ENCODE data around the gene MYEF2. TPM values are rescaled to one million over a fixed set of nuclear protein-coding genes. Genes with fewer than 3 reads are reported as not detected.
A peak's percentile ranks its signal among the peaks of the same experiment; 100 is the strongest.

The MYEF2 gene
- total RNA-seq, 1 donor from 2014 or later: 111 TPM

DNA sequence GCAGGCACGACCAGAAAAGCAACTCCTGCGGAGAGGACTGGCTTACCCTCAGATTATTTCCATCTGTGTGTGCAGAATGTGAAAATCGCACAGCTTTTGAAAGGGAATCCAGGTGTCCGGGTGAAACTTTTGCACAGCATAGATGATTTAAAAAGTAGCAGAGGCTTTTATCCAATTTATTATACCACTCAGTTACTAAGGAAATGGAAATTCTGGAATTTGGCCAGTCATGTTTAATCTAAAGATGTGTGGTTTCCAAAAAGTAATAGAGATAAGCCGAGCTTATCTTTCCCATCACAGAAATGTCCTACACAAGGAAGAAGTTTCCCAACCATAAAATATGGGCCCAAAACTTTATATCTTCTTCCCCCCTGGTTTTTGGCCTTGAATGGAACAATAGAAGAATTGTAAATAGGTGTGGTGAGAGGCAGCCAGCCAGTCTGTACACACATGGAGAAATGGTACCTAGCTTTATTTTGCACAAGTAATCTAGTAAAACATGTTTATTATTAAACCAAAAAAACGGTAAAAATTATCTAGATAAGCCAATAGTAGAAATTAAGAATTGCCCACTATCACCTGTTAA lies 76.6 kb downstream of the MYEF2 start:
- no peak overlapping the region for H3K27ac Mint-ChIP-seq
- H3K4me3 Mint-ChIP-seq: no peak overlapping the region
- H3K9me3 Mint-ChIP-seq: no peaks in the 10 kb centered on the region
- peaks cover 47% of the 10 kb centered on the region for H3K4me1 Mint-ChIP-seq
- no peaks in the 10 kb centered on the region for H3K36me3 Mint-ChIP-seq
- TF ChIP-seq, protein P1, sequence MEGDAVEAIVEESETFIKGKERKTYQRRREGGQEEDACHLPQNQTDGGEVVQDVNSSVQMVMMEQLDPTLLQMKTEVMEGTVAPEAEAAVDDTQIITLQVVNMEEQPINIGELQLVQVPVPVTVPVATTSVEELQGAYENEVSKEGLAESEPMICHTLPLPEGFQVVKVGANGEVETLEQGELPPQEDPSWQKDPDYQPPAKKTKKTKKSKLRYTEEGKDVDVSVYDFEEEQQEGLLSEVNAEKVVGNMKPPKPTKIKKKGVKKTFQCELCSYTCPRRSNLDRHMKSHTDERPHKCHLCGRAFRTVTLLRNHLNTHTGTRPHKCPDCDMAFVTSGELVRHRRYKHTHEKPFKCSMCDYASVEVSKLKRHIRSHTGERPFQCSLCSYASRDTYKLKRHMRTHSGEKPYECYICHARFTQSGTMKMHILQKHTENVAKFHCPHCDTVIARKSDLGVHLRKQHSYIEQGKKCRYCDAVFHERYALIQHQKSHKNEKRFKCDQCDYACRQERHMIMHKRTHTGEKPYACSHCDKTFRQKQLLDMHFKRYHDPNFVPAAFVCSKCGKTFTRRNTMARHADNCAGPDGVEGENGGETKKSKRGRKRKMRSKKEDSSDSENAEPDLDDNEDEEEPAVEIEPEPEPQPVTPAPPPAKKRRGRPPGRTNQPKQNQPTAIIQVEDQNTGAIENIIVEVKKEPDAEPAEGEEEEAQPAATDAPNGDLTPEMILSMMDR (IDR thresholded peaks at IDR 0.05; ENCODE audit: unreplicated experiment): no peak
- H3K27me3 Mint-ChIP-seq (ENCODE audit: low read depth): no peaks in the 10 kb centered on the region
- DNase-seq (ENCODE audit: low spot score in 2 of 2, unreplicated experiment in 2 of 2): no peak

DNA sequence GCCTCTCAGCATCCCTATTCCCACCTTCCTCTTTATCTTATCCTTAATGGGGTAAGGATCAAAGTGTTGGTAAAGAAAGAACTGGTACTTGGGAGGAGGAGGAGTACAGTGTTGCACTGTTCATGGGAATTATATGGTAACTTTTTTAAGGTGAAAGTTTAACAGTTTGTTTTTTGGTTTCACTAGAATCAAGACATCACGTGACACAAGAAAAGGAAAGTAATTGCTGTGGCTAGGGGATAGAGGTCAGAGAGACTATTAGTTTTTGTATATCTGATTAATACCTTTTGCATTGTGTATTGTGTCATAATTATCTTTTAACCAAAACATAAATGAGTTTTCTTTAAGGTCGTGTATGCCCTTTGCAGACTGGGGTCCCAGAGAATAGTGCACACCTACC lies 80.8 kb downstream of the MYEF2 start:
- no peaks in the 10 kb centered on the region for H3K36me3 Mint-ChIP-seq
- no peak for DNase-seq (ENCODE audit: low spot score in 2 of 2, unreplicated experiment in 2 of 2)
- TF ChIP-seq, protein P1 (IDR thresholded peaks at IDR 0.05; ENCODE audit: unreplicated experiment): no peak
- H3K4me1 Mint-ChIP-seq: peaks cover 26% of the 10 kb centered on the region
- H3K27me3 Mint-ChIP-seq (ENCODE audit: low read depth): peaks cover 7% of the 10 kb centered on the region
- H3K27ac Mint-ChIP-seq: peak overlapping the region; percentile 37
- H3K4me3 Mint-ChIP-seq: no peak overlapping the region
- no peaks in the 10 kb centered on the region for H3K9me3 Mint-ChIP-seq

DNA sequence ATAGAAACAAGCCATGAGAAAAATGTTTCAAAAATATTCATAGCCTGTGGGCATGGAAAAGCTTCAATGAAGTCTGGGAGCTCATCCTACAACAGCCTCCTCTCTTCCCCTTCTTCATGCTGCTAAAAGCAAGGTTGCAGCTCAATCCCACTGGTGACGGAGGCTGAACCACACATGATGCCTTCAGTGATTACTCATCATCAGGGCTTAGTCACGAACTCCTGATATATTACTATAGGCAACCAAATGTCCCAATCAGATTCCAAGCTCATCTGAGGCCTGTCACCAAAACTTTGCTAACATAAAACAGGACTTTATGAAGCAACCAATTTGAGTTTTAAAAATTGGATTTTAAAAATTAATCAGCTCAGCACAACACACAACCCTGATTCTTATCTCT lies 81.3 kb downstream of the MYEF2 start:
- Mint-ChIP-seq H3K9me3 (no peaks in the 10 kb centered on the region), H3K27ac (peak overlapping the region; percentile 37), H3K36me3 (no peaks in the 10 kb centered on the region), H3K27me3 (ENCODE audit: low read depth) (peaks cover 7% of the 10 kb centered on the region), H3K4me1 (peaks cover 23% of the 10 kb centered on the region), H3K4me3 (no peak overlapping the region)
- TF ChIP-seq, protein P1 (IDR thresholded peaks at IDR 0.05; ENCODE audit: unreplicated experiment): no peak
- no peak for DNase-seq (ENCODE audit: low spot score in 2 of 2, unreplicated experiment in 2 of 2)

DNA sequence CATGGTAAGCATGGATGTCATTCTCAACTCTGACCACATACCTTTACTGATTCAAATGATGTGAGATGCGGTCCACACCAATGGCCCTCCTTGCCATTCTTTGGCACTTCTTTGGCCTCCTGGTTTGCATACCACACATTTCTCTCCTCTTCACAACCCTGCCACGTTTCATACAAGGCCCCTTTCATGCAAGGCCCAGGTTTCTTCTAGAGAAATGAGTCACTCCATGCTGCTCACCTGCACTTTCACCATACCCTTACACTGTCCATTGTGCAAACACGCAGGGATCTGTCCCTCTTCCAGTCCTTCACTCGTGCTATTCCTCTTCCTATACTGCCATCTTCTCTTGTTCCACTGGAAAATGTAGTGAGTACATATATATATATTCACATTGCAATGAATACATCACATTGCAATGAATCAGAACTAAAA lies 81.7 kb downstream of the MYEF2 start:
- no peak overlapping the region for H3K27ac Mint-ChIP-seq
- no peak for DNase-seq (ENCODE audit: low spot score in 2 of 2, unreplicated experiment in 2 of 2)
- TF ChIP-seq, protein P1 (IDR thresholded peaks at IDR 0.05; ENCODE audit: unreplicated experiment): no peak
- no peaks in the 10 kb centered on the region for H3K9me3 Mint-ChIP-seq
- H3K36me3 Mint-ChIP-seq: no peaks in the 10 kb centered on the region
- H3K27me3 Mint-ChIP-seq (ENCODE audit: low read depth): peaks cover 7% of the 10 kb centered on the region
- peaks cover 20% of the 10 kb centered on the region for H3K4me1 Mint-ChIP-seq
- no peak overlapping the region for H3K4me3 Mint-ChIP-seq

DNA sequence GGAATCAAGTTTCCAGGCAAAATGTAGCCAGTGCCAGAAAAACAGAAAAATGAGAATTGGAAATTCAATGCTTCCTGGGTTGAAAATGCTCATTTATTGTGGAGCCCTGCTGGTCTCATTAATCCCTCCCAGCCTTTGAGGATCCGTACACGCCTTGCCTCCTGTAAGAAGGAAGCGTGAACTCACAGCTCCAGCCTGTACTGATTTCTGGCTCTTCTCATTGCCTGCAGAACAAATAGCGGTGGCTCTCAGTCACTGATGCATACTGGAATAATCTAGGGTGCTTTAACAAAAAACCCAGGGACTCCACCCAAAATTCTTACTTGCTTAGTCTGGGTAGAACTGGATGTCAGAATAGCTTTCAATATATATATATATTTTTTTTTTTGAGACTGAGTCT lies 86.6 kb downstream of the MYEF2 start:
- H3K4me1 Mint-ChIP-seq: peaks cover 11% of the 10 kb centered on the region
- no peak for DNase-seq (ENCODE audit: low spot score in 2 of 2, unreplicated experiment in 2 of 2)
- no peaks in the 10 kb centered on the region for H3K36me3 Mint-ChIP-seq

More for the DNA sequence above, 86.6 kb downstream of the MYEF2 start:
- Mint-ChIP-seq H3K27ac (no peak overlapping the region), H3K4me3 (no peak overlapping the region), H3K9me3 (peaks cover 4% of the 10 kb centered on the region), H3K27me3 (ENCODE audit: low read depth) (peaks cover 9% of the 10 kb centered on the region)
- TF ChIP-seq, protein P1 (IDR thresholded peaks at IDR 0.05; ENCODE audit: unreplicated experiment): no peak

Data from mesothelial cell of epicardium (in vitro differentiated cells).